ENCODE measurements around the gene PSMD1.
A peak's percentile ranks its signal among the peaks of the same experiment; 100 is the strongest.
"Not testable (repeated sequence)": the region's sequence is repeated elsewhere in the genome, so short reads cannot be mapped to it uniquely, and the experiment has no call there.

The PSMD1 gene

DNA sequence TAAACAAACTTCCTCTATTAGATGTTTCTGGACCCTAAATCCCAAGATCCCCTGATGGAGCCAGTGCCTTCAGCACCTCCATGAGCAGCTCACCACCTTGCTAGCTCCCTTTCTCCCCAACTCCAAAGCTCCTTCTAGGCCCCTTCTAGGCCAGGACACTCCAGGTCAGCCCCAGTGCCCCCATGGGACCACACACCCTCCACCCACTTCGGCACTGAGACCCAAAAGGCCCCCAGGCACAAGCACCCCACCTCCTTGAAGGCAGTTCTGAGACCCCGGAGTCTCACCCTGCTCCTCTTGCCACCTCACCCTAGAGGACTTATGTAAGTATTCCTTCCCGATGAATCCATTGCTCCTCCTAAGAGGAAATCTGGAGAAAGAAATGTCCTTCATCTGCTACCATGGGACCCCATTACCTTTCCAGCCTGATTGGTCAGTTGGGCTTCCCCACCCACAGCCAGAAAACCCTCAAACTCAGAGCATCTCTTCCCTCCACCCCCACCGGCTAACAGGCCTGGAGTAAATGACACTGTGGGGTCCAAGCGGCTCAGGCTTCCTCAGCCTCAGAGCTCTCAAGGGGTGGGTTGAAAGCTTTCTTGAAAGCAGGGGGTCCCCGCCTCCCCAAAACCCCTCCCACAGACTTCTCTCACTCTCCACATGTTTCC is 132.0 kb downstream of the PSMD1 start:
- DNase-seq, result no peak

GRCh38 chr2:231189171-231189530 is 132.5 kb downstream of the PSMD1 start:
- no peak for DNase-seq

DNA sequence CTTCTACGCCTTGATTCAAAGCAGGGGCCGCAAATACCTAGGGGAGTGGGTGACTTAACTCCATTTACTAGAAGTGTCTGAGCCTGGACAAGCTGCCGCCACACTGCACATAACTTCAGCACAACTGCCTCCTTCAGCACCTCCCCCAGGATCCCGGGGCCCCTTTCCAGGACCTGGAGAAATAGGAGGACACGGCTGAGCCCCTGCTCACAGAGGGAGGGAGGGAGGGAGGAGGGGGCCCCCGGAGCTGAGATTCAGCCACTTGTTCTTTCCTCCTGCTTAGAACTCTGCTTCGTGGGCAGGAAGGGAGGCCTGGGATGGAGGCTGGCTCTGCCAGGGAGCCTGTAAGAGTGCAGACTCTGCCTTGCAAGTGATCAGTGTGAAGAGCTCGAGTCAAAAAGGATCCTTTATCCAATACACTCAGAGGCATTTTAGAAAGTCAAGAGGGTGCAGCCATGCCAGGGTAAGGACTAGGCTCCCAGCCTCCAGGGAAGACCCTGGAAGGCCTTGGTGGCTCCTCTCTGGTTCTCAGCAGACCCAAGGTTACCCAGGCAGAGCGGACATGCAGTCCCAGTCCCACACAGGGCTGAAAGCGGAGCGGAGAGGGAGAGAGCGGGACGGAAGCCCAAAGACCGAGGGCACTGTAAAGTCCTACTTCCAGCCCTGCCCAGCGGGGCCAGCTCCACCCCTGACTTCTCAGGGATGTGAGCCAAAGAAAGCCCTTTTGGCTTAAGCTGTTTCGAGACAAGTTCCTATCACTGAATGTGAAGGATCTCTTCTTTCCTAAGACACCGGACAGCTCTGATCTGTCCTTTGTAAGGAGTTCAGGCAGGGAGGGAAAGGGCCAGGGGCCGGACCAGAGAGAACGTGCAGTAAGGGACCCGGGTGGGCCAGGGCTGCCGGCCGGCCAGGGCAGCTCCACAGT is 133.2 kb downstream of the PSMD1 start:
- no peak for DNase-seq

DNA sequence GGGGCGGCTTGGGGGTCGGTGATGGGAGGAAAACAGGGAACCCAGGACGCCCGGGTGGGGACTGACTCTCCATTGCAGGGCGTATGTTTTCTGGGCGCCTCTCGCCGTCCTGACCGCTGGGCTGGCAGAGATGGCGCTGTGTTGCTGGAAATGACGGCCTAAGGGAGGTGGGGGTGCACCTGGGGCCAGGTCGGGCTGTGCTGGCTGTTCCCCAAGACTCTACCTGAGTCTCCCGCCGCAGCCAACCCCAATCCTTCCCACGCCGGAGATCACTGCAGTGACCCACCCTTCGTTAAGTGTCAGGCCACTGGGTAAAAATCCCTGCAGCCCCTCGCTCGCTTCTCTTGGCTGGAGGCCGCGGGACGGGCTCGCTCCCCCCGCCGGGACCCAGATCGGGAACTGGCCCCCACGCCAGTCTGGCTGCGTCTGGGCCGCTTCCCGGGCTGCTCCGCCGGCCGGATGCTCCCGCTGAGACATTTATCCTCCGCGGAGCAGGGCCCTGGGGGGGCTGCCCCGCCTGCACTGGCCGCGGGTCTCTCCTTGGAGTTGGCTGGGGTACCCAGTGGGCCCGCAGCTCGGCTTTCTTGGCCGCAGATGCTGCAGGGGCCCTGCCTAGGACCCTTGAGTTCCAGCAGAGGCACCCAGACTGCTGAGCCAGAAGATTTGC is 134.0 kb downstream of the PSMD1 start:
- DNase-seq, result no peak

DNA sequence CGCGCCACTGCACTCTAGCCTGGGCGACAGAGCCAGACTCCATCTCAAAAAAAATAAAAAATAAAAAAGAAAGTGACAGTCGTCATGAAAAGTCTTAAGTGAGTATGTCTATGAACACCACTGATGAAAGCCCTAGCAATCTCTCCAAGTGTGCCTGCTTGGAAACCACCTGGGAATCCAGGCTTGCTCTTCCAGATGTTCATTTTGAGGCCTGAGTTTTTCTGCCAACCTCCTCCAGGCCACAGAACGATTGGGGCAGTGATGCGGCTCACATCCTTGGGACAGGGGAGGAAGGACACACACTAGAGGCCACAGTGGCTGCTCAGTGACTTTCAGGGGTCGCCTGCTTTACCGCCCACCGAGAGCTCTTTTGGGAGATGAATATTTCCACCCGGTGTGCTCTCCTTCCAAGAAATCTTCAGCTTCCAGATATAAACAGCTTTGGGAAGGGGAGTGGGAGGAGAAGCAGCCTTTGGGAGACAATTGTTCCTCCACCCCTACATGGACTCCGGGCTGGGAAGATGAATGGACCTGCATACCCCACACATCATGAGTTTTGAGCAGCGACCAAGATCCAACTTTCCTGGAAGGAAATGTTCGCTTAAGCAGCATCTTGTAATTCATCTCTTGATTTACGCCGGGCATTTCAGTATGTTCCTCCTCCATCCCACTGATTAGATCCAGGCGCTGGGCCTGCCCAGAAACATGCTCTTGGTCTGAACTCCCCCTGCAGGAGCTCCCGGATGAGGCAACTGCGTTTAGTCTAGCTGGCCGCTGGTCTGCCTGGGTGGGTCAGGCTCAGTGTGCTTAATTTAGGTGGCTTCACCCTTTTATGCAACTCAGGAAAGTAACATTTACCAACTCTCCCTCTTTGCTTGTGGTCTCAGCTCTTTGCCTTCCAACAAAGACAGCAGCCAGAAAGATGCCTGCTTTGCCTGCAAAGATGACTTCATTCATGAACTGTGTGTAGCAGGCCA is 135.5 kb downstream of the PSMD1 start:
- DNase-seq, result no peak

DNA sequence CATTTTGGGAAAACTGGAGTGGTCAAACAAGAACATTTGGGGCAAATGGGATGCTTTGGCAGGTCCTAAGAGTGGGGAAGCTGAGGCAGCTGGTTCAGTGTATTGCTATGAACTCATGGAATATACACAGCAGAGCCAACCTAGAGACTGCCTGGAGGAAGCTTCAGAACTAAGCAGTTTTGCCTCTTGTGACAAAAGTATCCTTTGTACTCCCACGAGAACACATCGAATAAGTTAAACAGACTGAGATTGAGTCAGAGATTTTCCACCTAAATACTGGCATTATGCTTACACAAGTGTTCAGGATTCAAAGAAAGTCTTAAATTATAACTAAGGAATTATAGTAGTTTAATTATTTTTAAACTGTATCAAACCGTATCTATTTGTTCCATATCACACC is 136.5 kb downstream of the PSMD1 start:
- DNase-seq, result no peak

DNA sequence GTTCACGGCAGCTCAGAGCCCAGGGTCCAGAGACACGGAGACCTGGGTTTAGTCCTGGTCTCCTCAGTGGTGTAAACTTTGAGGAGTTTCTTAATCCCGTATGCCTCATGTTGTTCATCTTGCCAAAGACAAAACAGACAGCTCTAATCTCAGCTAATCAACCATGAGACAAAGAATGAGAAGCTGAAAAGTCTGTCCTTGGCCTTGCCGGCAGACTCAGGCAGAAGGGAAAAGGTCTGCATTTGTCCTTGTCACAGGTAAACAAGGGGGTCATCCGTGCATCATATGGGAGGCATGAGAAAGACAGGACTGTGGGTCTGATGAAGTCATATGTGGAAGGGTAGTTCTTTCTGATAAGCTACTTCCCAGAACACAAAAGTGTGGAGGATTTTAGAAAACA is 139.9 kb downstream of the PSMD1 start:
- no peak for DNase-seq

GRCh38 chr2:231197196-231197595 is 140.5 kb downstream of the PSMD1 start:
- DNase-seq, result not testable (repeated sequence)

DNA sequence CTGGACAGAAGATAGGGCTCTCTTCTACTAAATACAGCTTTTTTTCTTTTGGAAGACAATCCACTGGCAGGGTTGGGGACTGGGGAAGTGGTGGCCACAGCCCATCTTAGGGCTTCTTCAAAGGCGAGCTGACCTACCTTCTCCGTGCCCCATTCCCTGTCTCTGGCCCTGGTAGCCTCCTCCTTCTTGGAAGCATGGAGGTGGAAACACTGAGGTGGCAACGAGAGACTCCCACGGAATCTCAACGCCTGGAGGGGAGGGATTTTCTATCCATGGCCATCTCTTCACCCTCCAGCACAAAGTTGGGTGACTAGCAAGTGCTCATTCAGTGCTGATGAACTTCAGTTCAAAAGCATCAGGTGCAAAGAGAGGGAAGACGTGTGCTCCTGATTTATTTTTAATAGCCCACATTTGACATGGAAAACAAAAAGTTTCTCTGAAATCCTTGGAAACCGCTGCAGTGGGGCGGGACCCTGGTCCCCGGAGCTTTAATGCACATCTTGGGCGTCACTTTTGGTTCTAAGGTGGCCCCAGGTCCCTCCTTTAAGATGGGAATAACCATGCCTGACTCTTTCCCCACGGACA is 141.1 kb downstream of the PSMD1 start:
- no peak for DNase-seq

- peak; percentile 51 to 52 for DNase-seq
These were observed 141.9 kb downstream of the PSMD1 start, which contains the start of gene ARMC9 for GRCh38 chr2:231198291-231199173. ARMC9 (plus strand) TSS chr2:231198631; CDS start chr2:231206239, 7,608 bp downstream.

DNA sequence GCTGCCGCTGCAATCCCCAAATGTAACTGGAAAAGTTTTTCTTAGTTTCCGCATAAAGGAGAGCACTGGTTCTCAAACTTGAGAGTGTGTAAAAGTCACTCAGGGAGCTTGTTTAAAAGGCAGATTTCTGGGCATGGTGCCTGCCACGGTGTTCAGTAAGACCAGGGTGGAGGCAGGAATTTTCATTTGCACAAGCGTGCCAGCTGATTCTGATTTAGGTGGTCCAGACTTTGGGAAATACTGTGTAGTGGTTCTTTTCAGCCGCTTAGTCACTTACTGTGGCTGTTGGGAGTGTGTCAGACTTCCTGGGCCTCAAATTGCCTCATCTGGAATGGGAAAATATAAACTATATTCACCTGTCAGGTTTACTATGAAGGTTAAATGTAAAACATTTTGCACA is 142.6 kb downstream of the PSMD1 start:
- DNase-seq, result no peak

DNA sequence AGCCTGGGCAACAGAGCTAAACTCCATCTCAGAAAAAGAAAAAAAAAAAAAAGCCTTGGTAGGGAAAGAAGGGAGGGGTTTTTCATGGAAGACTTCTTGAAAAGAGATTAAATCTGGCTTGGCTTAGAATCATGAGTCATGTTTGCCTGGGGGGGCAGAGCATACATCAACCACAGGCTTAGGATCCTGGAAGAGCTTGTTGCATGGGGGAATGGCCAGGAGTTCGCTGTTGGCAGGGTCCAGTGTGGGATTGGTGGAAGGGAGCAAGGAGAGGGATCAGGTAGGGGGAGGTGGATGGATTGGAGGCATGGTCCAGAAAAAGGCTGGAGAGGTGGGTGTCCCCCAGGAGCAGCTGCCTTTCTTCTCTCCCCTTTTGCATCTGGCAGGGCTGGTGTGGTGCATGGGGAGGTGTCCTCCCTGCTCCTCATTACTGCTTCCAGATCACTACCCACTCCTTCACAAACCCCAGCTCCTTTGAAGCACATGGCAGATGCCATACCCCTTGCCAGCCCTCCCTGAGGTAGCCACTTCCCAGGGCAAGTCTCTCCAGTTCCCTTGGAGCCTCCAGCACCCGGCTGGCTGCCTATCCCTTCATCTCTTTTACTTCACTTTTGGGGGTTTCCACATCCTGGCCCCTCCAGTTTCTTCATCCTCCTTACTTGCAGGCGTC is 144.3 kb downstream of the PSMD1 start:
- no peak for DNase-seq

- DNase-seq, result no peak
These were observed 144.8 kb downstream of the PSMD1 start for GRCh38 chr2:231201475-231201814.

GRCh38 chr2:231203087-231203486 is 146.4 kb downstream of the PSMD1 start:
- no peak for DNase-seq

DNA sequence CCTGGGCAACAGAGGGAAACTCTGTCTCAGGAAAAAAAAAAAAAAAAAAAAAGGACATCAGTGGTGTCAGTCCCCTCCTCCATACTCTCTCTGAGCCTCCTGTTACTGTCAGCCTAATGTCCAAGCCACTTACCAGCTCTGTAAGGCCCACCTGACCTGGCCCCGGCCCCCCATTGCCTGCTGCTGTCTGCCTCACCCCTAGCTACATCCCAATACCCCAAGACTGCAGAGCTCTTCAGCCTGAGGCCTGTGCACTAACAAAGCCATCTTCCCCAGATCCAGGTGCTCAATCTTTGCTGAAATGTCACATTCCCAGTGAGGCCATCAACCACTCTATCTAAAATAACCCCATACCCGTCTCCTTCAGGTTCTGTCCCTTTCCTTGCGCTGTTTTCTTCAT is 147.5 kb downstream of the PSMD1 start:
- DNase-seq, result no peak

GRCh38 chr2:231204581-231204980 is 147.9 kb downstream of the PSMD1 start:
- no peak for DNase-seq

DNA sequence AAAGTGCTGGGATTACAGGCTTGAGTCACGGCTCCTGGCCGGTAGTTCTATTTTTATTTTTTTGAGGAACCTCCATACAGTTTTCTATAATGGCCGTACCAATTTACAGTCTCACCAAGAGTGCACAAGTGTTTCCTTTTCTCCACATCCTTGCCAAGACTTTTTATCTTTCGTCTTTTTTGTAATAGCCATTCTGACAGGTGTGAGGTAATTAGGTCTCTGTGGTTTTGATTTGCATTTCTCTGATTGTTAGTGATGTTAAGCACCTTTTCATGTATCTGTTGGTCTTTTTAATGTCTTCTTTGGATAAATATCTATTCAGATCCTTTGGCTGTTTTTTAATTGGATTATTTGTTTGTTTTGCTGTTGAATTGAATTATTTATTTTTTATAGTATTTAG is 151.1 kb downstream of the PSMD1 start:
- no peak for DNase-seq

DNA sequence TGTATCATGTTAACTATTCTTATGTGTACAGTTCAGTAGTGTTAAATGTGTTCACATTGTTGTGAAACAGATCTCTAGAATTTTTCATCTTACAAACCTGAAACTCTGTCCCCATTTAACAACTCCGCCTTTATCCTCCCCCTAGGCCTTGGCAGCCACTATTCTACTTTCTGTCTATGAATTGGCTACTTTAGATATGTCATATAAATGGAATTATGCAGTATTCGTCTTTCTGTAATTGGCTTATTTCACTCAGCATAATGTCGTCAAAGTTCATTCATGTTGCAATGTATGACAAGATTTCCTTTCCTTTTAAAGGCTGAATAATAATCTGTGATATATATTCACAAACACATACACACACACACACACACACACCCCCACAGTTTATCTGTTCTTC is 154.1 kb downstream of the PSMD1 start:
- no peak for DNase-seq

DNA sequence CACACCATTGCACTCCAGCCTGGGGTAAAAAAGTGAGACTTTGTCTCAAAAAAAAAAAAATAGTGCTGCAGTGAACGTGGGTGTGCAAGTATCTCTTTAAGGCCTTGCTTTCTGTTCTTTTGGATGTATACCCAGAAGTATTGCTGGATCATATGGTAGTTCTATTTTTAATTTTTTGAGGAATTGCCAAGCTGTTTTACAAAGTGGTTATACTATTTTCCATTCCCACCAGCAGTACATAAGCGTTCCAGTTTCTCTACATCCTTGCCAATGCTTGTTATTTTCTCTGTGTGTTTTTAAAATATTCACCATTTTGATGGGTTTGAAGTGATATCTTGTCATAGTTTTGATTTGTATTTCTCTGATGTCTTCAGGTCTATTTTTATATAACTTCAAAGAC is 154.8 kb downstream of the PSMD1 start:
- no peak for DNase-seq

DNA sequence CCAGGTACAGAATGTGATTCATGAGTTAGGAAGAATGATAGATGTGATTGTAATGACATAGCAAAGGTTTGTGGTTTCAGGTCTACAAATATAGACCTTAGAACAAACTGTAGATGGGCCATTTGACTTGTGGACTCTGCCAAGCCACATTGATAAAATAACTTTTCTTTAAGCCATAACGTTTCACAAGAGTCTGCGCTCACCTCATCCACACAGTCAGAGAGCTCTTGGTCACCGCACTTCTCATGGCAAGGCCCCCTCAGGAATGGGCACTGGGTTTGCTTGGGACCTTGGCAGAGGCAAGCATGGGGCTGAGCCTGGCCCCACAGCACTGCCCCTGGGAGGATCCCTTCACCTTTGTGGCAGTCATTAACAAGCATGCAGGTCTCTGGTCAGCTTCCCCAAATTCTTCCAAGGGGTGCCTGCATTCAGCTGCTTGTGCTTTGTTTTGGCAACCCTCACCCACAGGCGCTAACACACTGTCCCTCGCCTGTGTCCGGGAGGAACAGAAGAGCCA is 155.7 kb downstream of the PSMD1 start:
- no peak for DNase-seq

Measured in activated CD4-positive, alpha-beta T cell treated with anti-CD3 and anti-CD28 coated beads, Interleukin-2, amount 50 U/mL, for 4 hours (primary cell).